HEK293T (cell line): ENCODE measurements around the gene CCNQ.

Experiments used
- BHLHE40 ChIP-seq: fragments of 450-650 bp; IDR thresholded peaks from 2 replicates; pipeline ENCODE4 v1.6.1; 2016; ENCODE audit warnings: mild to moderate bottlenecking, moderate library complexity, borderline replicate concordance
- ELF4 ChIP-seq: fragments of 450-650 bp; IDR thresholded peaks from 2 replicates; pipeline ENCODE4 v1.6.1; 2017; ENCODE audit warnings: antibody characterized with exemption
- FOXA1 ChIP-seq: fragments of 450-650 bp; IDR thresholded peaks from 2 replicates; pipeline ENCODE4 v1.6.1; 2016; ENCODE audit warnings: mild to moderate bottlenecking
- FOXK2 ChIP-seq: fragments of 450-650 bp; IDR thresholded peaks from 2 replicates; pipeline ENCODE4 v1.6.1; 2016; ENCODE audit warnings: mild to moderate bottlenecking
- PKNOX1 ChIP-seq: fragments of 450-650 bp; IDR thresholded peaks from 2 replicates; pipeline ENCODE4 v1.6.1; 2016
- SUZ12 ChIP-seq: fragments of 450-650 bp; IDR thresholded peaks from 2 replicates; pipeline ENCODE4 v1.6.1; 2016; ENCODE audit warnings: mild to moderate bottlenecking
- ZNF384 ChIP-seq: fragments of 450-650 bp; IDR thresholded peaks from 2 replicates; pipeline ENCODE4 v1.6.1; 2016

DNA sequence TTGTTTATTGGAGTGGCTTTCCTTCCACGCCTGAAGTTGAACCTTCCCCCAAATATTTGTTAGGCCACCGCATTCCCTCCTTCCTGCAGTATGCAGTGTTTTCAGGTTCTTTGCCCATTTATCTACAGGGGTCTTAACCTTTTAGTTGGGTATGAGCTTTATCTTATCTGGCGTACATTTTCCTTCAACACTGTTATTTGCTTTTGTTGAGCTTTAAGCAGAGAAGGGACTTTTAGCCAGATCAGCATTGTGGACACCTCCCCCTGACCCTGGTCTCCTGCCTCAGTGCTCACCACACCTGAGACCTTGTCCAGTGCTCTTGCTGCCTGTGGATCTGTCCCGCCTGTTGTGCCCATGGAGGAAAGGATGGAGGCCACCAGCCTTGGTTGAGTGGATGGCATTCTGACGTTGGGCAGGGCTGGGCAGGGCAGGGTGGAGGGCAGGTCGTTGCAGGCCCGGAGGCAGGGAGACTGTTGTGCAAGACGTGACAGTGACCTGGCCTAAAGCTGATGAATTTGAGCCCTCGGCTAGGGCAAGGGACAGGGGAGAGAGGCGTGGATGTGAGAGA, 47.1 kb upstream of the CCNQ start:
- TF ChIP-seq BHLHE40 (no peak), FOXA1 (no peak), ZNF384 (no peak), ELF4 (no peak), PKNOX1 (no peak), SUZ12 (no peak), FOXK2 (no peak)
